ENCODE measurements around the gene ZCCHC10.
"Not testable (repeated sequence)": the region's sequence is repeated elsewhere in the genome, so short reads cannot be mapped to it uniquely, and the experiment has no call there.

The ZCCHC10 gene

GRCh38 chr5:132963171-132964104 is 62.9 kb downstream of the ZCCHC10 start, which contains the start of gene AFF4:
Gene AFF4, minus strand, starts transcription at chr5:132963634. Its CDS starts 26,445 bp downstream, at chr5:132937189.
- Histone ChIP-seq H4K20me1 (ENCODE audit: control insufficient read depth, insufficient read depth, low read depth, low read length) (peaks cover 16% of the 10 kb centered on the region; the same call in 1 of the 2 replicates), H3K4me1 (ENCODE audit: control insufficient read depth, low read length) (peaks cover 29% of the 10 kb centered on the region), H3K4me2 (ENCODE audit: low read length) (peak within 1 kb of the TSS; percentile 97), H3K9me3 (ENCODE audit: control insufficient read depth, insufficient read depth, low read length) (no peaks in the 10 kb centered on the region), H3K79me2 (ENCODE audit: control insufficient read depth, low read length) (peaks cover 48% of the 10 kb centered on the region), H3K27me3 (ENCODE audit: control insufficient read depth, low read length) (no peaks in the 10 kb centered on the region), H3K9me2 (replicated peaks; ENCODE audit: control insufficient read depth, low read length) (no peaks in the 10 kb centered on the region), H3K36me3 (ENCODE audit: control insufficient read depth, low read length) (peaks cover 18% of the 10 kb centered on the region), H3K27ac (ENCODE audit: low read depth, low read length) (peak within 1 kb of the TSS; percentile 47), H3K4me3 (ENCODE audit: low read length) (peak within 1 kb of the TSS; percentile 96), H3F3A (ENCODE audit: control insufficient read depth, insufficient read depth) (peaks cover 6% of the 10 kb centered on the region; the same call in 1 of the 2 replicates)
- TF ChIP-seq CTCF (IDR thresholded peaks at IDR 0.05; ENCODE audit: low read depth, low read length, poor library complexity, severe bottlenecking): no peak
- no peak for TF ChIP-seq EZH2phosphoT487 (IDR thresholded peaks at IDR 0.05; ENCODE audit: borderline replicate concordance, low read length)

- peak overlapping the region; percentile 97 for H3K4me2 ChIP-seq (ENCODE audit: low read length)
- H3K36me3 ChIP-seq (ENCODE audit: control insufficient read depth, low read length): peaks cover 18% of the 10 kb centered on the region
- H3K4me3 ChIP-seq (ENCODE audit: low read length): peak overlapping the region; percentile 96
- peaks cover 16% of the 10 kb centered on the region; the same call in 1 of the 2 replicates for H4K20me1 ChIP-seq (ENCODE audit: control insufficient read depth, insufficient read depth, low read depth, low read length)
- peaks cover 6% of the 10 kb centered on the region; the same call in 1 of the 2 replicates for H3F3A ChIP-seq (ENCODE audit: control insufficient read depth, insufficient read depth)
- H3K27me3 ChIP-seq (ENCODE audit: control insufficient read depth, low read length): no peaks in the 10 kb centered on the region
- no peaks in the 10 kb centered on the region for H3K9me2 ChIP-seq (replicated peaks; ENCODE audit: control insufficient read depth, low read length)
- no peak for TF ChIP-seq EZH2phosphoT487 (IDR thresholded peaks at IDR 0.05; ENCODE audit: borderline replicate concordance, low read length)
- no peak for TF ChIP-seq CTCF (IDR thresholded peaks at IDR 0.05; ENCODE audit: low read depth, low read length, poor library complexity, severe bottlenecking)
- peak overlapping the region; percentile 47 for H3K27ac ChIP-seq (ENCODE audit: low read depth, low read length)
- H3K9me3 ChIP-seq (ENCODE audit: control insufficient read depth, insufficient read depth, low read length): no peaks in the 10 kb centered on the region
- H3K4me1 ChIP-seq (ENCODE audit: control insufficient read depth, low read length): peaks cover 29% of the 10 kb centered on the region
- H3K79me2 ChIP-seq (ENCODE audit: control insufficient read depth, low read length): peaks cover 57% of the 10 kb centered on the region
Observed at GRCh38 chr5:132962429-132963021, 63.8 kb downstream of the ZCCHC10 start.

- Histone ChIP-seq H3F3A (ENCODE audit: control insufficient read depth, insufficient read depth) (peaks cover 6% of the 10 kb centered on the region; the same call in 1 of the 2 replicates), H3K36me3 (ENCODE audit: control insufficient read depth, low read length) (peaks cover 18% of the 10 kb centered on the region), H3K27me3 (ENCODE audit: control insufficient read depth, low read length) (no peaks in the 10 kb centered on the region), H4K20me1 (ENCODE audit: control insufficient read depth, insufficient read depth, low read depth, low read length) (peaks cover 16% of the 10 kb centered on the region; the same call in 1 of the 2 replicates), H3K27ac (ENCODE audit: low read depth, low read length) (no peak overlapping the region), H3K79me2 (ENCODE audit: control insufficient read depth, low read length) (peaks cover 63% of the 10 kb centered on the region), H3K9me3 (ENCODE audit: control insufficient read depth, insufficient read depth, low read length) (no peaks in the 10 kb centered on the region), H3K4me3 (ENCODE audit: low read length) (peak overlapping the region; percentile 96), H3K9me2 (replicated peaks; ENCODE audit: control insufficient read depth, low read length) (no peaks in the 10 kb centered on the region), H3K4me1 (ENCODE audit: control insufficient read depth, low read length) (peaks cover 29% of the 10 kb centered on the region), H3K4me2 (ENCODE audit: low read length) (peak overlapping the region; percentile 97)
- TF ChIP-seq EZH2phosphoT487 (IDR thresholded peaks at IDR 0.05; ENCODE audit: borderline replicate concordance, low read length): no peak
- TF ChIP-seq CTCF (IDR thresholded peaks at IDR 0.05; ENCODE audit: low read depth, low read length, poor library complexity, severe bottlenecking): no peak
Observed at GRCh38 chr5:132961887-132962286, 64.5 kb downstream of the ZCCHC10 start.

- H3K27ac ChIP-seq (ENCODE audit: low read depth, low read length); H3F3A ChIP-seq (ENCODE audit: control insufficient read depth, insufficient read depth); H3K27me3 ChIP-seq (ENCODE audit: control insufficient read depth, low read length); H3K9me3 ChIP-seq (ENCODE audit: control insufficient read depth, insufficient read depth, low read length); H3K9me2 ChIP-seq (replicated peaks; ENCODE audit: control insufficient read depth, low read length): not testable (repeated sequence)
- H3K4me1 ChIP-seq (ENCODE audit: control insufficient read depth, low read length): peaks cover 29% of the 10 kb centered on the region
- peaks cover 18% of the 10 kb centered on the region for H3K36me3 ChIP-seq (ENCODE audit: control insufficient read depth, low read length)
- peaks cover 70% of the 10 kb centered on the region for H3K79me2 ChIP-seq (ENCODE audit: control insufficient read depth, low read length)
- peak overlapping the region; percentile 97 for H3K4me2 ChIP-seq (ENCODE audit: low read length)
- H3K4me3 ChIP-seq (ENCODE audit: low read length): peak overlapping the region; percentile 96
- peaks cover 16% of the 10 kb centered on the region; the same call in 1 of the 2 replicates for H4K20me1 ChIP-seq (ENCODE audit: control insufficient read depth, insufficient read depth, low read depth, low read length)
Observed at GRCh38 chr5:132961123-132961815, 65.1 kb downstream of the ZCCHC10 start.

All from DOHH2 (cell line).